Panc1 (cell line): ENCODE results near the gene DUSP23. TPM values are rescaled to one million over a fixed set of nuclear protein-coding genes. Genes with fewer than 3 reads are reported as not detected.

Experiments
- ATAC-seq: fragments of 200-7000 bp; cut with Tn5 transposase; 2 replicates; pipeline ENCODE4 v1.9.1; 2020; ENCODE audit warnings: mild to moderate bottlenecking, moderate library complexity
- BruUV-seq: library from RNA; stranded (reverse); fragments of 400-500 nt; replicated peaks from 2 replicates; lab custom pipeline; 2021; lab: Mats Ljungman, UMichigan
- CTCF ChIA-PET: fragments of 300-600 bp; sonication (Branson Sonifier 250); formaldehyde crosslinking; loops from one replicate; lab custom pipeline; 2022; ENCODE audit warnings: antibody characterized with exemption; lab: Charles Lee
- POLR2A ChIA-PET: fragments of 300-600 bp; sonication (Branson Sonifier 250); formaldehyde crosslinking; loops from one replicate; lab custom pipeline; 2022; ENCODE audit warnings: antibody characterized with exemption; lab: Charles Lee
- DNase-seq: peaks from one replicate; pipeline ENCODE4 v3.0.0-alpha.2; 2010; ENCODE audit warnings: low read depth, low spot score
- H3K27ac ChIP-seq: 2 replicates; pipeline ENCODE4 v1.5.1; 2011; ENCODE audit warnings: mild to moderate bottlenecking, low read length, inconsistent platforms
- H3K27me3 ChIP-seq: fragments of 200-500 bp; sonication (Bioruptor generic); 2 replicates; pipeline ENCODE4 v1.6.0; 2014; ENCODE audit warnings: low read length, inconsistent platforms; ENCODE audit not compliant: control insufficient read depth, insufficient read depth
- H3K36me3 ChIP-seq: fragments of 200-500 bp; sonication (Bioruptor generic); 2 replicates; pipeline ENCODE4 v1.5.1; 2014; ENCODE audit warnings: inconsistent platforms, mild to moderate bottlenecking, low read length, moderate library complexity; ENCODE audit not compliant: control insufficient read depth, insufficient read depth
- H3K4me1 ChIP-seq: 2 replicates; pipeline ENCODE4 v1.5.1; 2011; ENCODE audit warnings: inconsistent platforms, mild to moderate bottlenecking, low read length, moderate library complexity; ENCODE audit not compliant: control insufficient read depth, insufficient read depth
- H3K4me3 ChIP-seq, 2 experiments: 2 replicates each; pipeline ENCODE4 v1.5.1; 2011 to 2012; ENCODE audit warnings: low read depth in 2 of 2, low read length in 2 of 2, mild to moderate bottlenecking in 2 of 2, inconsistent platforms in 1 of 2, moderate library complexity in 1 of 2
- H3K9me3 ChIP-seq: fragments of 200-500 bp; sonication (Bioruptor generic); 2 replicates; pipeline ENCODE4 v1.5.1; 2014; ENCODE audit warnings: low read depth, mild to moderate bottlenecking, inconsistent platforms, low read length, moderate library complexity; ENCODE audit not compliant: control insufficient read depth, insufficient read depth
- POLR2AphosphoS5 ChIP-seq: IDR thresholded peaks from 2 replicates; pipeline ENCODE4 v1.6.1; 2012; ENCODE audit warnings: mild to moderate bottlenecking, low read depth, low read length, moderate library complexity
- SIN3A ChIP-seq: IDR thresholded peaks from 2 replicates; pipeline ENCODE4 v1.6.1; 2012; ENCODE audit warnings: low read depth, mild to moderate bottlenecking, low read length, moderate library complexity, borderline replicate concordance; ENCODE audit not compliant: insufficient read depth
- TCF7L2 ChIP-seq: IDR thresholded peaks from 2 replicates; pipeline ENCODE4 v1.6.1; 2011; ENCODE audit warnings: mild to moderate bottlenecking, low read depth, low read length, inconsistent platforms
- in situ Hi-C: cut with HindIII; loops from 2 replicates; pipeline ENCODE4 v1.10.0; 2016; ENCODE audit warnings: low sequenced_read_pairs, low pct_unique_long_range_greater_than_20kb
- intact Hi-C: fragments of 100-400 bp; cut with micrococcal nuclease; formaldehyde crosslinking; loops from one replicate; pipeline ENCODE4 v1.10.0; 2022; ENCODE audit not compliant: unreplicated experiment
- total RNA-seq: library from RNA; stranded (reverse); gene quantifications from one replicate; pipeline ENCODE4 v1.2.1, GENCODE V29; 2021; ENCODE audit not compliant: unreplicated experiment
- TF ChIP-seq, protein P1 (sequence below): fragments of 450-650 bp; IDR thresholded peaks from 2 replicates; pipeline ENCODE4 v1.5.1; 2017; ENCODE audit warnings: mild to moderate bottlenecking
- TF ChIP-seq, protein P2 (sequence below), 2 experiments: IDR thresholded peaks; 2 replicates each; pipeline ENCODE4 v1.6.1; 2011 to 2012; ENCODE audit warnings: low read depth in 2 of 2, control low read depth in 1 of 2, low read length in 1 of 2, mild to moderate bottlenecking in 1 of 2, moderate library complexity in 1 of 2; ENCODE audit not compliant: insufficient read depth in 1 of 2

Gene DUSP23
- total RNA-seq, 1 experiment from 2014 or later: 36.1 TPM

DNA sequence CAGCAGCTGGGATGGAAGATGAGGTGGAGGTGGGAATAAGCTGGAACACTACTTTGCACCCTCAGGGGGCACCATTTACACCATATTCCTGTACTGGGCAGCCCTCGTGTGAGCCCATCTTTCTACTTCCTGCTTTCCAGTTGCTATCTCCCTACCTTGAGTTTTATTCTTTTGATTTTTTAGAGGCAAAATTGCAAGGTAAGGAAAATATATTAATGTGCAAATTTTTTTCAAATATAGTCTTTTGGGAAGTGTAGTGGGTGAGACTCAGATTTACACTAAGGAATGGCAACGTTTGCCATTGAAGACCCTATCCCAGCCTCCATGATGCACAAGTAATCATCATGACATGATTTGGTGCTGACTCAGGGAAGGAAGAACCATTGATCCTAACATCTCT is 31.1 kb upstream of the DUSP23 start:
- CTCF ChIA-PET: no interaction called here
- Histone ChIP-seq H3K9me3 (no peaks in the 10 kb centered on the region), H3K27ac (no peak overlapping the region), H3K4me1 (no peaks in the 10 kb centered on the region), H3K4me3 (no peak overlapping the region), H3K36me3 (no peaks in the 10 kb centered on the region), H3K27me3 (no peaks in the 10 kb centered on the region)
- no TSS peak for BruUV-seq
- intact Hi-C loops (no loop called here), in situ Hi-C loops (no loop called here)
- ATAC-seq (no peak), DNase-seq (no peak)
- POLR2A ChIA-PET: no interaction called here
- no peak for TF ChIP-seq TCF7L2

DNA sequence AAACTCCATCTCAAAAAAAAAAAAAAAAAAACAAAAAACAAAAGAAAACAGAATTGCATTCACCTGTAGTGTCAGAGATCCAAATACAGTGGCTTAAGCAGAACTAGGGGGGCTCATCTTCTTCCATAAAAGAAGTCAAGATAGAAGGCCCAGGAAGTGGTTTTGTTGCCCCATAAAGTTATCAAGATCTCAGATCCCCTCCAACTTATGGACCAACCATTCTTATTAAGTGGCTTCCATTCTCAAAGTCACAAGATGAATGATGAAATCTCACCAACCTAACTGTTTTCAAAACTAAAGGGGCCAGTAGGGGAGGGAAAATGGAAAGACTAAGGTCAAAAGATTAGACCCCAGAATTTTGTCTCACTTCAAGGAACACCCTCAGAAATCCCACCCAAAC is 30.1 kb upstream of the DUSP23 start:
- BruUV-seq: no TSS peak
- DNase-seq (no peak), ATAC-seq (no peak)
- ChIA-PET CTCF (no interaction called here), POLR2A (no interaction called here)
- H3K4me3 ChIP-seq: no peak overlapping the region
- no peaks in the 10 kb centered on the region for H3K4me1 ChIP-seq
- H3K9me3 ChIP-seq: no peaks in the 10 kb centered on the region
- intact Hi-C loops: no loop called here
- TF ChIP-seq, protein P1, sequence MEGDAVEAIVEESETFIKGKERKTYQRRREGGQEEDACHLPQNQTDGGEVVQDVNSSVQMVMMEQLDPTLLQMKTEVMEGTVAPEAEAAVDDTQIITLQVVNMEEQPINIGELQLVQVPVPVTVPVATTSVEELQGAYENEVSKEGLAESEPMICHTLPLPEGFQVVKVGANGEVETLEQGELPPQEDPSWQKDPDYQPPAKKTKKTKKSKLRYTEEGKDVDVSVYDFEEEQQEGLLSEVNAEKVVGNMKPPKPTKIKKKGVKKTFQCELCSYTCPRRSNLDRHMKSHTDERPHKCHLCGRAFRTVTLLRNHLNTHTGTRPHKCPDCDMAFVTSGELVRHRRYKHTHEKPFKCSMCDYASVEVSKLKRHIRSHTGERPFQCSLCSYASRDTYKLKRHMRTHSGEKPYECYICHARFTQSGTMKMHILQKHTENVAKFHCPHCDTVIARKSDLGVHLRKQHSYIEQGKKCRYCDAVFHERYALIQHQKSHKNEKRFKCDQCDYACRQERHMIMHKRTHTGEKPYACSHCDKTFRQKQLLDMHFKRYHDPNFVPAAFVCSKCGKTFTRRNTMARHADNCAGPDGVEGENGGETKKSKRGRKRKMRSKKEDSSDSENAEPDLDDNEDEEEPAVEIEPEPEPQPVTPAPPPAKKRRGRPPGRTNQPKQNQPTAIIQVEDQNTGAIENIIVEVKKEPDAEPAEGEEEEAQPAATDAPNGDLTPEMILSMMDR: no peak
- TF ChIP-seq TCF7L2 (no peak), SIN3A (no peak), POLR2AphosphoS5 (no peak)
- TF ChIP-seq, protein P2, sequence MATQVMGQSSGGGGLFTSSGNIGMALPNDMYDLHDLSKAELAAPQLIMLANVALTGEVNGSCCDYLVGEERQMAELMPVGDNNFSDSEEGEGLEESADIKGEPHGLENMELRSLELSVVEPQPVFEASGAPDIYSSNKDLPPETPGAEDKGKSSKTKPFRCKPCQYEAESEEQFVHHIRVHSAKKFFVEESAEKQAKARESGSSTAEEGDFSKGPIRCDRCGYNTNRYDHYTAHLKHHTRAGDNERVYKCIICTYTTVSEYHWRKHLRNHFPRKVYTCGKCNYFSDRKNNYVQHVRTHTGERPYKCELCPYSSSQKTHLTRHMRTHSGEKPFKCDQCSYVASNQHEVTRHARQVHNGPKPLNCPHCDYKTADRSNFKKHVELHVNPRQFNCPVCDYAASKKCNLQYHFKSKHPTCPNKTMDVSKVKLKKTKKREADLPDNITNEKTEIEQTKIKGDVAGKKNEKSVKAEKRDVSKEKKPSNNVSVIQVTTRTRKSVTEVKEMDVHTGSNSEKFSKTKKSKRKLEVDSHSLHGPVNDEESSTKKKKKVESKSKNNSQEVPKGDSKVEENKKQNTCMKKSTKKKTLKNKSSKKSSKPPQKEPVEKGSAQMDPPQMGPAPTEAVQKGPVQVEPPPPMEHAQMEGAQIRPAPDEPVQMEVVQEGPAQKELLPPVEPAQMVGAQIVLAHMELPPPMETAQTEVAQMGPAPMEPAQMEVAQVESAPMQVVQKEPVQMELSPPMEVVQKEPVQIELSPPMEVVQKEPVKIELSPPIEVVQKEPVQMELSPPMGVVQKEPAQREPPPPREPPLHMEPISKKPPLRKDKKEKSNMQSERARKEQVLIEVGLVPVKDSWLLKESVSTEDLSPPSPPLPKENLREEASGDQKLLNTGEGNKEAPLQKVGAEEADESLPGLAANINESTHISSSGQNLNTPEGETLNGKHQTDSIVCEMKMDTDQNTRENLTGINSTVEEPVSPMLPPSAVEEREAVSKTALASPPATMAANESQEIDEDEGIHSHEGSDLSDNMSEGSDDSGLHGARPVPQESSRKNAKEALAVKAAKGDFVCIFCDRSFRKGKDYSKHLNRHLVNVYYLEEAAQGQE (IDR thresholded peaks at IDR 0.05; ENCODE audit: insufficient read depth in 1 of 2, low read depth in 2 of 2, low read length in 1 of 2): no peak
- no peaks in the 10 kb centered on the region for H3K27me3 ChIP-seq
- H3K36me3 ChIP-seq: no peaks in the 10 kb centered on the region
- H3K27ac ChIP-seq: no peak overlapping the region
- in situ Hi-C loops: no loop called here

DNA sequence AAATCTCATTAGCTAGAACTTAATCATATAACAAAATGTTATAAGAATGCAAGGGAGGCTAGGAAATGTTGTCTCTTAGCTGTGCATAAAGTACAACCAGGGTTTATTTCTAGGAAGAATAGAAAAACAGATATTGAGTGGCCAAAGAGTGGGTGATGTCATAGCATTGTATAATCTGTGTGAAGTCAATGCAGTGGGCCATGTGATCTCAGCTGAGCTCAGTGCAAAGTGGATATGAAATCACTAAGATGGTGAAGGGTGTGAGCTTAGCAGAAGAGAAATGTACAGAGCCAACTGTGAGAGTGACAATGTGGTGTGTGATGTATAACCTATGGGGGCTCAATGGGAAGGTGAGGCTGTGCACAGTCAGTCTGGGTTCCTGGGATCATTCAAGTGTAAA is 29.7 kb upstream of the DUSP23 start:
- in situ Hi-C loops: no loop called here
- no peaks in the 10 kb centered on the region for H3K36me3 ChIP-seq
- DNase-seq (no peak), ATAC-seq (no peak)
- intact Hi-C loops: no loop called here
- ChIA-PET CTCF (no interaction called here), POLR2A (no interaction called here)
- no peak overlapping the region for H3K4me3 ChIP-seq
- no TSS peak for BruUV-seq
- no peaks in the 10 kb centered on the region for H3K9me3 ChIP-seq
- H3K27ac ChIP-seq: no peak overlapping the region
- H3K4me1 ChIP-seq: no peaks in the 10 kb centered on the region
- TF ChIP-seq, protein P2 (IDR thresholded peaks at IDR 0.05; ENCODE audit: insufficient read depth in 1 of 2, low read depth in 2 of 2, low read length in 1 of 2): no peak
- no peak for TF ChIP-seq POLR2AphosphoS5
- H3K27me3 ChIP-seq: no peaks in the 10 kb centered on the region
